ENCODE data around the gene SYT4.
"Not testable (repeated sequence)": the region's sequence is repeated elsewhere in the genome, so short reads cannot be mapped to it uniquely, and the experiment has no call there.

SYT4 gene, protein sequence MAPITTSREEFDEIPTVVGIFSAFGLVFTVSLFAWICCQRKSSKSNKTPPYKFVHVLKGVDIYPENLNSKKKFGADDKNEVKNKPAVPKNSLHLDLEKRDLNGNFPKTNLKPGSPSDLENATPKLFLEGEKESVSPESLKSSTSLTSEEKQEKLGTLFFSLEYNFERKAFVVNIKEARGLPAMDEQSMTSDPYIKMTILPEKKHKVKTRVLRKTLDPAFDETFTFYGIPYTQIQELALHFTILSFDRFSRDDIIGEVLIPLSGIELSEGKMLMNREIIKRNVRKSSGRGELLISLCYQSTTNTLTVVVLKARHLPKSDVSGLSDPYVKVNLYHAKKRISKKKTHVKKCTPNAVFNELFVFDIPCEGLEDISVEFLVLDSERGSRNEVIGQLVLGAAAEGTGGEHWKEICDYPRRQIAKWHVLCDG

DNA sequence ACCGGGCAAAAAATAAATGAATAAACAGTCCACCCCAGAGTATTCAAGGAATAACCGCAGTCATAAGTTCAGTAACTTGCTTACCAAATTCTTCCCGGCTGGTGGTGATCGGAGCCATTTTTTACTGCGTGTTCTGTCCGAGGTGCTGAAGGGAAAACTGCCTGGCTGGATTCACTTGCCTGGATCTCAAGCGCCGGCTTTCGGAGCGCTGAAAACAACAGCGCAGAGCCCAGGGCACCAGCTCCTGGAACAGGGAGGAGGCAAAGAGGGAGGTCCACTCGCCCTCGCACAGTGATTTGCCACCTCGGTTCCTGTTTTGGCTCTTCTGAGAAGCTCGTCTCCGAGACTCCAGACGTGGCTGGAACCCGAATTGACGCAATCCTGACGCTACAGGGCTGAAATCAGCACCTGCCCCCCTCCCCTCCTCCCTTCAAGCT is at the start of gene SYT4:
TSS of gene SYT4 (minus strand) at position 327 of the 437 bp plus-strand sequence. CDS start at position 118, 209 bp downstream.
- peak within 1 kb of the TSS; percentile 50 for H3K4me3 ChIP-seq (ENCODE audit: low read depth, low read length)
- TF ChIP-seq, protein P1, sequence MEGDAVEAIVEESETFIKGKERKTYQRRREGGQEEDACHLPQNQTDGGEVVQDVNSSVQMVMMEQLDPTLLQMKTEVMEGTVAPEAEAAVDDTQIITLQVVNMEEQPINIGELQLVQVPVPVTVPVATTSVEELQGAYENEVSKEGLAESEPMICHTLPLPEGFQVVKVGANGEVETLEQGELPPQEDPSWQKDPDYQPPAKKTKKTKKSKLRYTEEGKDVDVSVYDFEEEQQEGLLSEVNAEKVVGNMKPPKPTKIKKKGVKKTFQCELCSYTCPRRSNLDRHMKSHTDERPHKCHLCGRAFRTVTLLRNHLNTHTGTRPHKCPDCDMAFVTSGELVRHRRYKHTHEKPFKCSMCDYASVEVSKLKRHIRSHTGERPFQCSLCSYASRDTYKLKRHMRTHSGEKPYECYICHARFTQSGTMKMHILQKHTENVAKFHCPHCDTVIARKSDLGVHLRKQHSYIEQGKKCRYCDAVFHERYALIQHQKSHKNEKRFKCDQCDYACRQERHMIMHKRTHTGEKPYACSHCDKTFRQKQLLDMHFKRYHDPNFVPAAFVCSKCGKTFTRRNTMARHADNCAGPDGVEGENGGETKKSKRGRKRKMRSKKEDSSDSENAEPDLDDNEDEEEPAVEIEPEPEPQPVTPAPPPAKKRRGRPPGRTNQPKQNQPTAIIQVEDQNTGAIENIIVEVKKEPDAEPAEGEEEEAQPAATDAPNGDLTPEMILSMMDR (IDR thresholded peaks at IDR 0.05; ENCODE audit: control insufficient read depth, extremely low read depth, insufficient read depth), result no peak
- peak; percentile 81 for DNase-seq (ENCODE audit: low read depth)

DNA sequence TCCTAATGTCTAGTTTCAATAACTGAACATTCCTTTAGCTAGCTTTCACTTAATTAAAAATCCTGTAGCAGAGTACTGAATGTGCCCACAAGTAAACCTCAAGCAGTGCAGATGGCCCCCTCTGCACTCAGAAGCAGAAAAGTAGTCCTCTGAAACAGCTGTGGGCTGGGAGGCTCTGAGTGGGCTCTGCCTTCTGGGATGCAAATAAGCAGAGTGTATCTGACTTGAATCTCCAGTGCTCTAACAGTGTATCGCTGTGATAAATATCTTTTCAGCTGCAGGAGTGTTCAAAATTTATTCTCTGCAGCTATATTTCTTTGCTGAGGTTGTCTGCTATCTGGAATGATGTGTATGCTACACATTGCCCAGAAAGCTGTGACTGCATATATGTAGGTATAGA is 44.8 kb upstream of the SYT4 start:
- DNase-seq (ENCODE audit: low read depth), result no peak
- TF ChIP-seq, protein P1 (IDR thresholded peaks at IDR 0.05; ENCODE audit: control insufficient read depth, extremely low read depth, insufficient read depth), result no peak
- H3K4me3 ChIP-seq (ENCODE audit: low read depth, low read length), result no peak overlapping the region

DNA sequence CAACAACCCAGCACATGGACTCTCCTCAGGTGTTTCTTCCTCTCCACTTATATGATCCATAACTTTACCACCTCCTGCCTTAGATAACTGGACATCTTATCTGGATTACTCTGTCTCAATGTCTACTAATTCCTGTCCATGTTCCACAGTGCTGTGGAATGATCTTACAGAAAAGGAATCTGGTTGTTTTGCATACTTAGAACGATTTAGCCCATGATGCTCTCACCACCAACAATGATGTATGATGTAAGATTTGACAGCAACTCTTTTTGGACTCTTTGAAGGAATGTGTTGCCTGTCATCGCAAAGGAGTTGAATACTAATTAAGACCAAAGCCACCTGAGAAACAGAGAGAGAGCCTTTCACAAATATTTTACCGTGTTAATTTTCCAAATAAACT is 37.7 kb upstream of the SYT4 start:
- TF ChIP-seq, protein P1 (IDR thresholded peaks at IDR 0.05; ENCODE audit: control insufficient read depth, extremely low read depth, insufficient read depth), result no peak
- no peak overlapping the region for H3K4me3 ChIP-seq (ENCODE audit: low read depth, low read length)
- DNase-seq (ENCODE audit: low read depth), result no peak

DNA sequence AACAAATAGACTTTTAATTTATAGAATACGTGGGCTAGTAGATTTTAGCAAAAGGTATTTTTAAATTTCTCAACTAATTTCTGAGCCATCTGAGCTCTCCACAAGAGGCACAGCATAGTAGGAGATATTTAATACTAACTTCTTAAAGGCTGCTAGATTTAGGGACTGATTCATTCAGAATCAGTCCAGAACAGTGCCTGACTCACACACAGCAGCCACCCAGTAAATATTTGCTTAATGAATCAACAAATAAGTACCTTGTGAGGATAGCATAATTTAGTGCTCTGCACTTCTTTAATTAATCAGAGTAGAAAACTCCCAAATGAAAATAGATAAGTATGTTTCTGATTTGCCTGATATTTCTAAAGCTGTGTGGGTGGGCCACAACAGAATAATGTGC is 35.6 kb upstream of the SYT4 start:
- TF ChIP-seq, protein P1 (IDR thresholded peaks at IDR 0.05; ENCODE audit: control insufficient read depth, extremely low read depth, insufficient read depth), result no peak
- no peak overlapping the region for H3K4me3 ChIP-seq (ENCODE audit: low read depth, low read length)
- peak; percentile 4 for DNase-seq (ENCODE audit: low read depth)

DNA sequence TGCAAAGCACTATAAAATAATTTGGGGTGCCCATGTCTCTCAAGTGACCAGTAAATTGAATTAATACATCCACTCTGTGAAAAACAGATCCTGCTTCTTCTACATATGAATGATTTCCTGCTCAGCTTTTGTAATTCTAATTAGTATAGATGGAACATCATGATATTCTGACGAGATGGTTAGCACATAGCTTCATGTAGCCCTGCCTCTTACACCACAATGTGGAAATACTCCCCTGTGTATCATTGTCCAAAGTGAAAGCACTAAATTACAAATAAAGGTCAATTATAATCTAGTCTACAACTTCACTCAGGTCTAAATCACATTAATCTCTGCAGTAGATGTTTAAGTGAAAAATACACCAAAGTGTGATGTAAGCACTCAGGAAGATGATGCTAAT is 32.9 kb upstream of the SYT4 start:
- DNase-seq (ENCODE audit: low read depth), result no peak
- no peak overlapping the region for H3K4me3 ChIP-seq (ENCODE audit: low read depth, low read length)
- TF ChIP-seq, protein P1 (IDR thresholded peaks at IDR 0.05; ENCODE audit: control insufficient read depth, extremely low read depth, insufficient read depth), result no peak

DNA sequence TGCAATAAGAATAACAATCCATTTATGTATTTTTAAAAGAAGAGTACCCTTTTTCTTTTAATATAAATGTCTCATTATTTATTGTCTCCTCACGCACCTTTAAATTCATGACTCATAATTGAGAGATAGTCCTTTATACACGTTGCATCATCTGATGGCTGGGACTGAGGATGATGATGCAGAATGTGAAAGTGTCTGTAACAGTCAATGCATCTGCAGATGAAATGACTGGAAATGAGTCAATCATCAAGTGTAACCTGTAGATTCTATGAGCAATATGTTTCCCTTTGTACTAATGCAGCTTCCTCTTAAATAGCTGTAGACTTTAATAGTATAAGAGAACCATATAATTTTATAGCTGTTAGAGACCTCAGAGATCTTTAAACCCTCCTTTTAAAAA is 26.1 kb upstream of the SYT4 start:
- no peak overlapping the region for H3K4me3 ChIP-seq (ENCODE audit: low read depth, low read length)
- no peak for DNase-seq (ENCODE audit: low read depth)
- TF ChIP-seq, protein P1 (IDR thresholded peaks at IDR 0.05; ENCODE audit: control insufficient read depth, extremely low read depth, insufficient read depth), result no peak

DNA sequence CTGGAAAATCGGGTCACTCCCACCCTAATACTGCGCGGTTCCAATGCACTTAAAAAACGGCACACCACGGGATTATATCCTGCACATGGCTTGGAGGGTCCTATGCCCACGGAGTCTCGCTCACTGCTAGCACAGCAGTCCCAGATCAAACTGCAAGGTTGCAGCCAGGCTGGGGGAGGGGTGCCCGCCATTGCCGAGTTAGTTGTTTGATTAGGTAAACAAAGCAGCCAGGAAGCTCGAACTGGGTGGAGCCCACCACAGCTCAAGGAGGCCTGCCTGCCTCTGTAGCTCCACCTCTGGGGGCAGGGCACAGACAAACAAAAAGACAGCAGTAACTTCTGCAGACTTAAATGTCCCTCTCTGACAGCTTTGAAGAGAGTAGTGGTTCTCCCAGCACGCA is 8.9 kb upstream of the SYT4 start:
- not testable (repeated sequence) for DNase-seq (ENCODE audit: low read depth); H3K4me3 ChIP-seq (ENCODE audit: low read depth, low read length)
